ENCODE data around the gene TNS3.

TNS3 gene

GRCh38 chr7:47273088-47273487 is 308.8 kb downstream of the TNS3 start:
- no peak overlapping the region for H3K4me3 ChIP-seq (ENCODE audit: control insufficient read depth, low read depth, low read length)
- no peak for DNase-seq (ENCODE audit: low read depth)
- TF ChIP-seq CTCF (IDR thresholded peaks at IDR 0.05; ENCODE audit: control insufficient read depth, insufficient read depth, low read depth, low read length, missing control alignments): no peak

- no peak for TF ChIP-seq CTCF (IDR thresholded peaks at IDR 0.05; ENCODE audit: control insufficient read depth, insufficient read depth, low read depth, low read length, missing control alignments)
- no peak overlapping the region for H3K4me3 ChIP-seq (ENCODE audit: control insufficient read depth, low read depth, low read length)
- no peak for DNase-seq (ENCODE audit: low read depth)
Measured at GRCh38 chr7:47271749-47272148, 310.2 kb downstream of the TNS3 start.

GRCh38 chr7:47268851-47269836 is 312.8 kb downstream of the TNS3 start:
- no peak for DNase-seq (ENCODE audit: low read depth)
- no peak for TF ChIP-seq CTCF (IDR thresholded peaks at IDR 0.05; ENCODE audit: control insufficient read depth, insufficient read depth, low read depth, low read length, missing control alignments)
- H3K4me3 ChIP-seq (ENCODE audit: control insufficient read depth, low read depth, low read length): no peak overlapping the region

GRCh38 chr7:47267346-47267745 is 314.6 kb downstream of the TNS3 start:
- no peak overlapping the region for H3K4me3 ChIP-seq (ENCODE audit: control insufficient read depth, low read depth, low read length)
- no peak for DNase-seq (ENCODE audit: low read depth)
- TF ChIP-seq CTCF (IDR thresholded peaks at IDR 0.05; ENCODE audit: control insufficient read depth, insufficient read depth, low read depth, low read length, missing control alignments): no peak

- H3K4me3 ChIP-seq (ENCODE audit: control insufficient read depth, low read depth, low read length): no peak overlapping the region
- no peak for TF ChIP-seq CTCF (IDR thresholded peaks at IDR 0.05; ENCODE audit: control insufficient read depth, insufficient read depth, low read depth, low read length, missing control alignments)
- DNase-seq (ENCODE audit: low read depth): no peak
Measured at GRCh38 chr7:47266799-47267198, 315.1 kb downstream of the TNS3 start.

- TF ChIP-seq CTCF (IDR thresholded peaks at IDR 0.05; ENCODE audit: control insufficient read depth, insufficient read depth, low read depth, low read length, missing control alignments): peak; percentile 90
- no peak for DNase-seq (ENCODE audit: low read depth)
- H3K4me3 ChIP-seq (ENCODE audit: control insufficient read depth, low read depth, low read length): no peak overlapping the region
Measured at GRCh38 chr7:47266131-47266706, 315.7 kb downstream of the TNS3 start.
